ENCODE data around the gene USP7.
A peak's percentile ranks its signal among the peaks of the same experiment; 100 is the strongest.

DNA sequence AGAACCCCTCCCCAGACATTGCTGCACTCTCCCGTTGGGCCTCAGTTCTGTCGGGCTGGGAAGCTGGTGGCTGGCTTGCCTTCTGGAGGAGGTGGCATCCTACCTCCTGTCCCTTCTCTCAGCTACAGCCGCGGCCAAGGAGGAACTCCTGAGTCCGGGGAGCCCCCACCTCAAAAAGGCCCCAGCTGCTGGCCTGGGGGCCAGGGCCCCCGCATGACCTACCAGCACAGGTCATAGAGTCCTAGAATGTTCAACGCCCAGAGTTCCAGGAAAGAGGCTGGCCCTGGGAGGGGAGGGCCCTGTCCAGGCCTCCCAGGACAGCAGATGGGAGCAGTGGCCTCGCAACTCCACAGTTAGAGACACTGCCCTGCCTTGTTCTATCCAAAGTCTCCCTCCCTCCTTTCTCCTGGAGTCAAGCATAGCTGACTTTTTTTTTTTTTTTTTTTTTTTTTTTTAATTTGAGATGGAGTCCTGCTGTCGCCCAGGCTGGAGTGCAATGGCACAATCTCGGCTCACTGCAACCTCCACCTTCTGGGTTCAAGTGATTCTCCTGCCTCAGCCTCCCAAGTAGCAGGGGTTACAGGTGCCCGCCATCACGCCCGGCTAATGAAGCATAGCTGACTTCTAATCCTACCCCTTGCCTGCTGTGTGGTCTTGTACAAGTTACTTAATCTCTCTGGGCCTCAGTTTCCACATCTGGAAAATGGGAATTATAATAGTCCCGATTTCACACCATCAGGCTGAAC is 102.0 kb downstream of the USP7 start:
- TF ChIP-seq, protein P1, sequence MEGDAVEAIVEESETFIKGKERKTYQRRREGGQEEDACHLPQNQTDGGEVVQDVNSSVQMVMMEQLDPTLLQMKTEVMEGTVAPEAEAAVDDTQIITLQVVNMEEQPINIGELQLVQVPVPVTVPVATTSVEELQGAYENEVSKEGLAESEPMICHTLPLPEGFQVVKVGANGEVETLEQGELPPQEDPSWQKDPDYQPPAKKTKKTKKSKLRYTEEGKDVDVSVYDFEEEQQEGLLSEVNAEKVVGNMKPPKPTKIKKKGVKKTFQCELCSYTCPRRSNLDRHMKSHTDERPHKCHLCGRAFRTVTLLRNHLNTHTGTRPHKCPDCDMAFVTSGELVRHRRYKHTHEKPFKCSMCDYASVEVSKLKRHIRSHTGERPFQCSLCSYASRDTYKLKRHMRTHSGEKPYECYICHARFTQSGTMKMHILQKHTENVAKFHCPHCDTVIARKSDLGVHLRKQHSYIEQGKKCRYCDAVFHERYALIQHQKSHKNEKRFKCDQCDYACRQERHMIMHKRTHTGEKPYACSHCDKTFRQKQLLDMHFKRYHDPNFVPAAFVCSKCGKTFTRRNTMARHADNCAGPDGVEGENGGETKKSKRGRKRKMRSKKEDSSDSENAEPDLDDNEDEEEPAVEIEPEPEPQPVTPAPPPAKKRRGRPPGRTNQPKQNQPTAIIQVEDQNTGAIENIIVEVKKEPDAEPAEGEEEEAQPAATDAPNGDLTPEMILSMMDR (IDR thresholded peaks at IDR 0.05), result no peak
- TF ChIP-seq POLR2A (IDR thresholded peaks at IDR 0.05) (no peak), EP300 (IDR thresholded peaks at IDR 0.05) (no peak), POLR2AphosphoS5 (IDR thresholded peaks at IDR 0.05) (peak; percentile 22)

All from gastroesophageal sphincter (tissue), 3 donors.